GM21526 (cell line): ENCODE results near the gene SSBP2.
"Not testable (repeated sequence)": the region's sequence is repeated elsewhere in the genome, so short reads cannot be mapped to it uniquely, and the experiment has no call there.

Source experiments
- ATAC-seq: cut with Tn5 transposase; IDR thresholded peaks from one replicate; pipeline ENCODE4 v1.9.1; 2021; ENCODE audit warnings: moderate library complexity; ENCODE audit not compliant: unreplicated experiment, low FRiP score

SSBP2 gene

GRCh38 chr5:81482595-81482994, 268.3 kb downstream of the SSBP2 start:
- ATAC-seq = no peak

- not testable (repeated sequence) for ATAC-seq
Observed at GRCh38 chr5:81473395-81473794, 277.5 kb downstream of the SSBP2 start.

GRCh38 chr5:81469676-81470075, 281.2 kb downstream of the SSBP2 start:
- no peak for ATAC-seq

- ATAC-seq = no peak
Observed at GRCh38 chr5:81450940-81451339, 300.0 kb downstream of the SSBP2 start.

- ATAC-seq = no peak
Observed at GRCh38 chr5:81435023-81435422, 315.9 kb downstream of the SSBP2 start.

GRCh38 chr5:81429985-81430384, 320.9 kb downstream of the SSBP2 start:
- no peak for ATAC-seq

- ATAC-seq = no peak
Observed at GRCh38 chr5:81429363-81429762, 321.5 kb downstream of the SSBP2 start.

- ATAC-seq = no peak
Observed at GRCh38 chr5:81428861-81429260, 322.0 kb downstream of the SSBP2 start.

- ATAC-seq = no peak
Observed at GRCh38 chr5:81428446-81428845, 322.5 kb downstream of the SSBP2 start.

GRCh38 chr5:81427566-81427965, 323.3 kb downstream of the SSBP2 start:
- no peak for ATAC-seq

- ATAC-seq = no peak
Observed at GRCh38 chr5:81426359-81427030, 324.4 kb downstream of the SSBP2 start.

GRCh38 chr5:81425569-81425968, 325.3 kb downstream of the SSBP2 start:
- ATAC-seq = no peak

GRCh38 chr5:81424728-81425127, 326.2 kb downstream of the SSBP2 start:
- no peak for ATAC-seq

- ATAC-seq = no peak
Observed at GRCh38 chr5:81422671-81423070, 328.2 kb downstream of the SSBP2 start.

- no peak for ATAC-seq
Observed at GRCh38 chr5:81420039-81420667, 330.7 kb downstream of the SSBP2 start.

- no peak for ATAC-seq
Observed at GRCh38 chr5:81418606-81419005, 332.3 kb downstream of the SSBP2 start.

GRCh38 chr5:81417052-81417451, 333.8 kb downstream of the SSBP2 start:
- ATAC-seq = no peak

GRCh38 chr5:81409896-81410295, 341.0 kb downstream of the SSBP2 start:
- ATAC-seq = no peak

- no peak for ATAC-seq
Observed at GRCh38 chr5:81409361-81409760, 341.5 kb downstream of the SSBP2 start.

GRCh38 chr5:81408496-81408895, 342.4 kb downstream of the SSBP2 start:
- ATAC-seq = no peak

GRCh38 chr5:81407811-81408210, 343.1 kb downstream of the SSBP2 start:
- not testable (repeated sequence) for ATAC-seq

- ATAC-seq = no peak
Observed at GRCh38 chr5:81405126-81405891, 345.6 kb downstream of the SSBP2 start.
